HL-60 (cell line): Measurements from ENCODE around the gene CHRNA1.

Source experiments
- GABPA ChIP-seq: IDR thresholded peaks from 2 replicates; pipeline ENCODE4 v1.6.1; 2012; ENCODE audit warnings: low read depth
- POLR2AphosphoS5 ChIP-seq: IDR thresholded peaks from 2 replicates; pipeline ENCODE4 v1.6.1; 2012; ENCODE audit warnings: low read depth
- SPI1 ChIP-seq: IDR thresholded peaks from 2 replicates; pipeline ENCODE4 v1.6.1; 2012; ENCODE audit warnings: low read depth, mild to moderate bottlenecking, borderline replicate concordance
- TF ChIP-seq, protein P1 (sequence below): IDR thresholded peaks from one replicate; pipeline ENCODE4 v1.5.1; 2011; ENCODE audit warnings: low read length, control low read depth, inconsistent platforms; ENCODE audit not compliant: insufficient read depth
- TF ChIP-seq, protein P2 (sequence below): IDR thresholded peaks from 2 replicates; pipeline ENCODE4 v1.6.1; 2012; ENCODE audit warnings: low read depth; ENCODE audit not compliant: insufficient replicate concordance

- TF ChIP-seq, protein P1, sequence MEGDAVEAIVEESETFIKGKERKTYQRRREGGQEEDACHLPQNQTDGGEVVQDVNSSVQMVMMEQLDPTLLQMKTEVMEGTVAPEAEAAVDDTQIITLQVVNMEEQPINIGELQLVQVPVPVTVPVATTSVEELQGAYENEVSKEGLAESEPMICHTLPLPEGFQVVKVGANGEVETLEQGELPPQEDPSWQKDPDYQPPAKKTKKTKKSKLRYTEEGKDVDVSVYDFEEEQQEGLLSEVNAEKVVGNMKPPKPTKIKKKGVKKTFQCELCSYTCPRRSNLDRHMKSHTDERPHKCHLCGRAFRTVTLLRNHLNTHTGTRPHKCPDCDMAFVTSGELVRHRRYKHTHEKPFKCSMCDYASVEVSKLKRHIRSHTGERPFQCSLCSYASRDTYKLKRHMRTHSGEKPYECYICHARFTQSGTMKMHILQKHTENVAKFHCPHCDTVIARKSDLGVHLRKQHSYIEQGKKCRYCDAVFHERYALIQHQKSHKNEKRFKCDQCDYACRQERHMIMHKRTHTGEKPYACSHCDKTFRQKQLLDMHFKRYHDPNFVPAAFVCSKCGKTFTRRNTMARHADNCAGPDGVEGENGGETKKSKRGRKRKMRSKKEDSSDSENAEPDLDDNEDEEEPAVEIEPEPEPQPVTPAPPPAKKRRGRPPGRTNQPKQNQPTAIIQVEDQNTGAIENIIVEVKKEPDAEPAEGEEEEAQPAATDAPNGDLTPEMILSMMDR = no peak
- TF ChIP-seq, protein P2, sequence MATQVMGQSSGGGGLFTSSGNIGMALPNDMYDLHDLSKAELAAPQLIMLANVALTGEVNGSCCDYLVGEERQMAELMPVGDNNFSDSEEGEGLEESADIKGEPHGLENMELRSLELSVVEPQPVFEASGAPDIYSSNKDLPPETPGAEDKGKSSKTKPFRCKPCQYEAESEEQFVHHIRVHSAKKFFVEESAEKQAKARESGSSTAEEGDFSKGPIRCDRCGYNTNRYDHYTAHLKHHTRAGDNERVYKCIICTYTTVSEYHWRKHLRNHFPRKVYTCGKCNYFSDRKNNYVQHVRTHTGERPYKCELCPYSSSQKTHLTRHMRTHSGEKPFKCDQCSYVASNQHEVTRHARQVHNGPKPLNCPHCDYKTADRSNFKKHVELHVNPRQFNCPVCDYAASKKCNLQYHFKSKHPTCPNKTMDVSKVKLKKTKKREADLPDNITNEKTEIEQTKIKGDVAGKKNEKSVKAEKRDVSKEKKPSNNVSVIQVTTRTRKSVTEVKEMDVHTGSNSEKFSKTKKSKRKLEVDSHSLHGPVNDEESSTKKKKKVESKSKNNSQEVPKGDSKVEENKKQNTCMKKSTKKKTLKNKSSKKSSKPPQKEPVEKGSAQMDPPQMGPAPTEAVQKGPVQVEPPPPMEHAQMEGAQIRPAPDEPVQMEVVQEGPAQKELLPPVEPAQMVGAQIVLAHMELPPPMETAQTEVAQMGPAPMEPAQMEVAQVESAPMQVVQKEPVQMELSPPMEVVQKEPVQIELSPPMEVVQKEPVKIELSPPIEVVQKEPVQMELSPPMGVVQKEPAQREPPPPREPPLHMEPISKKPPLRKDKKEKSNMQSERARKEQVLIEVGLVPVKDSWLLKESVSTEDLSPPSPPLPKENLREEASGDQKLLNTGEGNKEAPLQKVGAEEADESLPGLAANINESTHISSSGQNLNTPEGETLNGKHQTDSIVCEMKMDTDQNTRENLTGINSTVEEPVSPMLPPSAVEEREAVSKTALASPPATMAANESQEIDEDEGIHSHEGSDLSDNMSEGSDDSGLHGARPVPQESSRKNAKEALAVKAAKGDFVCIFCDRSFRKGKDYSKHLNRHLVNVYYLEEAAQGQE = no peak
- TF ChIP-seq POLR2AphosphoS5 = no peak
- TF ChIP-seq SPI1 = no peak
- TF ChIP-seq GABPA = no peak
Measured at GRCh38 chr2:174774886-174775285, 10.6 kb upstream of the CHRNA1 start.
